Neuronal stem cell (in vitro differentiated cells): Measurements from ENCODE around the gene H1-8.

ENCODE experiments used
- DNase-seq: peaks from one replicate; pipeline ENCODE4 v3.0.0-alpha.2; 2013; ENCODE audit warnings: low spot score
- H2AFZ ChIP-seq: one replicate; pipeline ENCODE4 v1.6.1; 2013; ENCODE audit warnings: mild to moderate bottlenecking, low read length, inconsistent platforms
- H2AK5ac ChIP-seq: 2 replicates; pipeline ENCODE4 v1.6.1; 2013; ENCODE audit warnings: low read depth, mild to moderate bottlenecking, inconsistent platforms, low read length, moderate library complexity, mixed read lengths
- H2BK120ac ChIP-seq: 2 replicates; pipeline ENCODE4 v1.6.1; 2013; ENCODE audit warnings: low read depth, mild to moderate bottlenecking, inconsistent platforms, low read length, moderate library complexity, mixed read lengths
- H2BK12ac ChIP-seq: one replicate; pipeline ENCODE4 v1.6.1; 2013; ENCODE audit warnings: low read length, inconsistent platforms
- H2BK15ac ChIP-seq: 2 replicates; pipeline ENCODE4 v1.6.1; 2013; ENCODE audit warnings: mild to moderate bottlenecking, low read length, inconsistent platforms, mixed read lengths
- H2BK5ac ChIP-seq: one replicate; pipeline ENCODE4 v1.6.1; 2013; ENCODE audit warnings: inconsistent platforms, mild to moderate bottlenecking, low read length, moderate library complexity
- H3K14ac ChIP-seq: one replicate; pipeline ENCODE4 v1.6.1; 2013; ENCODE audit warnings: low read length, inconsistent platforms
- H3K18ac ChIP-seq: 2 replicates; pipeline ENCODE4 v1.6.1; 2013; ENCODE audit warnings: low read length, inconsistent platforms
- H3K23ac ChIP-seq: 2 replicates; pipeline ENCODE4 v1.6.1; 2013; ENCODE audit warnings: low read depth, mild to moderate bottlenecking, mixed read lengths, low read length, inconsistent platforms; ENCODE audit not compliant: poor library complexity
- H3K27ac ChIP-seq: replicated peaks from 3 replicates; pipeline ENCODE4 v1.5.1; 2013; ENCODE audit warnings: low read length, inconsistent platforms
- H3K27me3 ChIP-seq, 3 experiments: 2 replicates each; pipeline ENCODE4 v1.6.1; 2013; ENCODE audit warnings: low read length in 3 of 3, mild to moderate bottlenecking in 2 of 3, inconsistent platforms in 1 of 3, low read depth in 1 of 3, mixed read lengths in 1 of 3, moderate library complexity in 1 of 3; ENCODE audit not compliant: control insufficient read depth in 3 of 3, insufficient read depth in 3 of 3
- H3K36me3 ChIP-seq, 2 donors: replicated peaks in 1 of 2; 2 replicates each; pipeline ENCODE4 v1.6.1; 2013; ENCODE audit warnings: low read length in 2 of 2; ENCODE audit not compliant: control insufficient read depth in 2 of 2, insufficient read depth in 2 of 2
- H3K4ac ChIP-seq: 2 replicates; pipeline ENCODE4 v1.6.1; 2013; ENCODE audit warnings: inconsistent platforms, mild to moderate bottlenecking, low read length, moderate library complexity
- H3K4me1 ChIP-seq, 2 donors: 1 replicate in 1 of 2; 2 replicates in 1 of 2; pipeline ENCODE4 v1.6.1; 2013; ENCODE audit warnings: low read length in 2 of 2, low read depth in 1 of 2; ENCODE audit not compliant: control insufficient read depth in 2 of 2, insufficient read depth in 1 of 2
- H3K4me2 ChIP-seq: one replicate; pipeline ENCODE4 v1.6.1; 2013; ENCODE audit warnings: mild to moderate bottlenecking, low read length, inconsistent platforms; ENCODE audit not compliant: insufficient read depth, poor library complexity, severe bottlenecking
- H3K4me3 ChIP-seq, 2 donors: 2 replicates each; pipeline ENCODE4 v1.5.1; 2013; ENCODE audit warnings: low read length in 2 of 2, mild to moderate bottlenecking in 2 of 2, inconsistent platforms in 1 of 2, moderate library complexity in 1 of 2
- H3K79me1 ChIP-seq: one replicate; pipeline ENCODE4 v1.6.1; 2013; ENCODE audit warnings: low read depth, mild to moderate bottlenecking, inconsistent platforms, low read length, moderate library complexity
- H3K9ac ChIP-seq: one replicate; pipeline ENCODE4 v1.6.1; 2013; ENCODE audit warnings: mild to moderate bottlenecking, low read depth, low read length, inconsistent platforms; ENCODE audit not compliant: poor library complexity
- H3K9me3 ChIP-seq, 2 donors: replicated peaks in 1 of 2; 2 replicates each; pipeline versions ENCODE3 to v1.6.1; 2013; ENCODE audit warnings: low read length in 2 of 2, mild to moderate bottlenecking in 2 of 2, inconsistent platforms in 1 of 2, low read depth in 1 of 2, mixed read lengths in 1 of 2, moderate library complexity in 1 of 2; ENCODE audit not compliant: control insufficient read depth in 2 of 2, insufficient read depth in 1 of 2
- H4K8ac ChIP-seq: one replicate; pipeline ENCODE4 v1.6.1; 2013; ENCODE audit warnings: low read depth, mild to moderate bottlenecking, inconsistent platforms, low read length, moderate library complexity
- H4K91ac ChIP-seq: one replicate; pipeline ENCODE4 v1.6.1; 2013; ENCODE audit warnings: low read length, low read depth, mild to moderate bottlenecking, inconsistent platforms; ENCODE audit not compliant: poor library complexity
- WGBS, 2 donors: extraction: QIAGEN DNeasy Blood & Tissue Kit; methylation state at CpG; one replicate each; pipeline ENCODE4 v1.1.7; 2013; ENCODE audit warnings: missing lambda C conversion rate in 2 of 2, mixed read lengths in 1 of 2; ENCODE audit not compliant: insufficient read length in 2 of 2, insufficient replicate concordance in 1 of 2; ENCODE audit errors: extremely low coverage in 2 of 2; 5-methylcytosine and 5-hydroxymethylcytosine counted together

Gene H1-8

DNA sequence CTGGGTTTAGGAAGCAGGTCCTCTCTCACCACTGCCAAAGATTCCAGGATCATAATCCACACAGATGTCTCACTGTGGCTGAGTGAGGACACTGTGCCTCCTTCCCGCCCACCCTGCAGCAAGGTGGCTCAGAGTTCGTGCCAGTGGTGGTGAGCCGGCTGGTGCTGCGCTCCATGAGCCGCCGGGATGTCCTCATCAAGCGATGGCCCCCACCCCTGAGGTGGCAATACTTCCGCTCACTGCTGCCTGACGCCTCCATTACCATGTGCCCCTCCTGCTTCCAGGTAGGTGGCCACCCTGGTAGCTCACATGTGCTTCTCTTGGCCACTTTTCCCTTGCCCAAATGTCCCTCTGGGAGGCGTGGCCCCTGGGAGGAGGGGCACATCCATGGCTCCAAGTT lies 23.5 kb upstream of the H1-8 start:
- H3K4me2 ChIP-seq: no peak overlapping the region
- H2AFZ ChIP-seq: no peak overlapping the region
- H3K27ac ChIP-seq: no peak overlapping the region

DNA sequence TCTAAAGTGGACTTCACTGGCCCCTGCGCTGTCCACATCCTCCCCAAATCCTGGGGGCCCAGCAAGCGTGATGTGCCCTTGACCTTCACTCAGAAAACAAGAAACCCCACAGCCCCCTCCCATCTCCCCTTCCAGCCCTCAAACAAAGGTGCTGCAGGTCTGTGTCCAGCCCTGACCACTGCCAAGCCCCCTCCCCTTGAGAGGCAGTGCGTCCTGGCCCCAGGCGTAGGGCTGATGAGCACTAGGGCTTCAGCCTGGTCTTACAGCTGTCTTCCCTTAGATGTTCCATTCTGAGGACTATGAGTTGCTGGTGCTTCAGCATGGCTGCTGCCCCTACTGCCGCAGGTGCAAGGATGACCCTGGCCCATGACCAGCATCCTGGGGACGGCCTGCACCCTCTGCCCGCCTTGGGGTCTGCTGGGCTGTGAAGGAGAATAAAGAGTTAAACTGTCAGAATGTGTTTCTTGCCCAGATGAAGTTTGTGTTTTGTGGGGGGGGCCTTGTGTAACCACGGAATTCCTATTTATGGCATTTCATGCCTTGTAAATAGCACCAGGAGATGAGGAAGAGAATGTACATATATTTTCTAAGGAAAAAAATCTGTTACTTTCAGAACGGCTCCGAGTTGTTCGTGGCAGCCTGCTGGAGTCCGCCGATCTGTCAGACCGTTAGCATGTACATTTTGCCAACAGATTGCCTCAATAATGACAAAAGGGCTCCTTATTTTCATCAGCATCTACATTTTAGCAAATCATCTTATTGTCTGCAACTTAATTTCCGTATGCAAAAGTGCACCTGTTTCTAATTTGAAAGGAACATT lies 22.9 kb upstream of the H1-8 start:
- peaks cover 0 to 7% of the 10 kb centered on the region in 2 donors for H3K4me1 ChIP-seq
- H3K23ac ChIP-seq: peak overlapping the region; percentile 44
- H3K18ac ChIP-seq: peak overlapping the region; percentile 28
- H3K36me3 ChIP-seq: peaks cover 10 to 24% of the 10 kb centered on the region in 2 donors
- no peak overlapping the region for H2BK15ac ChIP-seq
- H4K8ac ChIP-seq: no peak overlapping the region
- no peak overlapping the region for H3K14ac ChIP-seq
- H2BK5ac ChIP-seq: no peak overlapping the region
- WGBS, 2 donors: no CpG with 5 or more reads among the region's 15 CpGs
- H2BK120ac ChIP-seq: no peak overlapping the region
- H3K4ac ChIP-seq: no peak overlapping the region
- no peaks in the 10 kb centered on the region for H3K27me3 ChIP-seq
- H3K27ac ChIP-seq: no peak overlapping the region
- H3K4me3 ChIP-seq: no peak overlapping the region
- H2AK5ac ChIP-seq: no peak overlapping the region
- no peak for DNase-seq
- H2AFZ ChIP-seq: no peak overlapping the region
- H3K79me1 ChIP-seq: no peaks in the 10 kb centered on the region
- H3K9me3 ChIP-seq: no peaks in the 10 kb centered on the region
- no peak overlapping the region for H4K91ac ChIP-seq
- peak overlapping the region; percentile 32 for H3K9ac ChIP-seq
- H2BK12ac ChIP-seq: no peak overlapping the region
- H3K4me2 ChIP-seq: no peak overlapping the region

More for the DNA sequence above, 23.5 kb upstream of the H1-8 start:
- no peaks in the 10 kb centered on the region for H3K79me1 ChIP-seq
- H2AK5ac ChIP-seq: no peak overlapping the region
- H4K91ac ChIP-seq: no peak overlapping the region
- no peak overlapping the region for H2BK120ac ChIP-seq
- peak overlapping the region; percentile 44 for H3K23ac ChIP-seq
- no peak overlapping the region for H3K4ac ChIP-seq
- peak overlapping the region; percentile 32 for H3K9ac ChIP-seq
- WGBS, 2 donors: no CpG with 5 or more reads among the region's 10 CpGs
- no peaks in the 10 kb centered on the region for H3K9me3 ChIP-seq
- no peak overlapping the region for H2BK5ac ChIP-seq
- H4K8ac ChIP-seq: no peak overlapping the region
- DNase-seq: no peak
- H3K18ac ChIP-seq: no peak overlapping the region
- H3K14ac ChIP-seq: no peak overlapping the region
- H2BK12ac ChIP-seq: peak overlapping the region; percentile 4
- peaks cover 10 to 30% of the 10 kb centered on the region in 2 donors for H3K36me3 ChIP-seq
- peaks cover 0 to 7% of the 10 kb centered on the region in 2 donors for H3K4me1 ChIP-seq
- no peak overlapping the region for H3K4me3 ChIP-seq
- H3K27me3 ChIP-seq: no peaks in the 10 kb centered on the region
- no peak overlapping the region for H2BK15ac ChIP-seq

DNA sequence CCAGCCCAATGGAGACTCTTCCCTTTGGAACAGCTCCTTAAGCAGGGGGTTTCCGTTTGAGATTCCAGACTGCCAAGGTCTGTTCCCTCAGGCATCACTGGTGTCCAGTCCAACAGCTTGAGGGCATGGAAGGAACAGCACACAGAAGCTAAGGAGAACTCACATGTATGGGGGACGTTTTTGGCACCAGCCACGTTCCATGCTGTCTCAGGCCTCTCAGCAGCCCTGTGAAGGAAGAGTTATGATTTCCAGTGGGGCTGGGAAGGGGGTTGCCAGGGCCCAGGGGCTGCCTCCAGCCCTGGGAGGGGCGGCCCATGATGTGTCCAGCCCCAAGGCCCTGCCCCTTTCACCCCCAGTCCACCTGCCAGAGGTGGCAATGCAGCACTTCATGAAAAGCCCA lies 22.0 kb upstream of the H1-8 start:
- H2BK120ac ChIP-seq: no peak overlapping the region
- H3K4me3 ChIP-seq: no peak overlapping the region
- H3K9me3 ChIP-seq: no peaks in the 10 kb centered on the region
- H3K23ac ChIP-seq: no peak overlapping the region
- whole genome bisulfite sequencing, 2 donors: no CpG with 5 or more reads among the region's 4 CpGs
- no peak overlapping the region for H2BK5ac ChIP-seq
- no peaks in the 10 kb centered on the region for H3K27me3 ChIP-seq
- H4K91ac ChIP-seq: no peak overlapping the region
- no peak overlapping the region for H3K9ac ChIP-seq
- no peak overlapping the region for H2AFZ ChIP-seq
- H3K18ac ChIP-seq: no peak overlapping the region
- H3K4ac ChIP-seq: no peak overlapping the region
- no peak overlapping the region for H2BK12ac ChIP-seq
- peaks cover 0 to 7% of the 10 kb centered on the region in 2 donors for H3K4me1 ChIP-seq
- no peak overlapping the region for H3K4me2 ChIP-seq
- H3K36me3 ChIP-seq: peaks cover 9 to 22% of the 10 kb centered on the region in 2 donors
- no peaks in the 10 kb centered on the region for H3K79me1 ChIP-seq
- no peak for DNase-seq
- peak overlapping the region; percentile 4 for H2AK5ac ChIP-seq
- no peak overlapping the region for H4K8ac ChIP-seq
- H2BK15ac ChIP-seq: no peak overlapping the region
- no peak overlapping the region for H3K14ac ChIP-seq
- no peak overlapping the region for H3K27ac ChIP-seq

DNA sequence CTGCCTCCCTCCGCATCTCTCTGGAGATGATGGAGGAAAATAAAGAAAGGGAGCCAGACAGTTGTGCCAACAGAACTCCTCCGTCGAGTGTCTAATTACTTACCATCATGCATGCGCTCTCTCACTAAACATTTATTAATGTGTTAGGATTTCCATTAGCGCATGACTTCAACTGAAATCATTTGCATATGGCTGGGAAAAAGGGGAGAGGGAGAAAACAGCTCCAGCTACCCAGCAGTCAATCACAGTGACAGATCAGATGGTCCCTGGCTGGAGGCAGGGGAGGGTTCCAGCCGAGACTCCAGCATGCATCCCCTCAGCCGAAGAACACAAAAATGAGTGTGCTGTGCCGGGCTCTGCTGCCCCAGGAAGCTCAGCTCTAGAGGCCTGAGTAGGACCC lies 21.4 kb upstream of the H1-8 start:
- H3K36me3 ChIP-seq: peaks cover 9 to 17% of the 10 kb centered on the region in 2 donors
- H3K27ac ChIP-seq: no peak overlapping the region
- H3K4me1 ChIP-seq: peaks cover 6 to 9% of the 10 kb centered on the region in 2 donors
- H2AK5ac ChIP-seq: no peak overlapping the region
- no peaks in the 10 kb centered on the region for H3K27me3 ChIP-seq
- H3K79me1 ChIP-seq: no peaks in the 10 kb centered on the region
- H2BK12ac ChIP-seq: no peak overlapping the region
- H4K8ac ChIP-seq: no peak overlapping the region
- DNase-seq: no peak
- H3K4me3 ChIP-seq: no peak overlapping the region
- no peak overlapping the region for H2BK15ac ChIP-seq
- H3K18ac ChIP-seq: no peak overlapping the region
- H2AFZ ChIP-seq: no peak overlapping the region
- no peaks in the 10 kb centered on the region for H3K9me3 ChIP-seq
- no peak overlapping the region for H2BK5ac ChIP-seq
- WGBS, 2 donors: no CpG with 5 or more reads among the region's 8 CpGs
- H3K4me2 ChIP-seq: no peak overlapping the region
- H3K14ac ChIP-seq: no peak overlapping the region
- no peak overlapping the region for H4K91ac ChIP-seq
- no peak overlapping the region for H3K23ac ChIP-seq
- H3K9ac ChIP-seq: no peak overlapping the region
- H3K4ac ChIP-seq: no peak overlapping the region
- H2BK120ac ChIP-seq: no peak overlapping the region
